DOHH2 (cell line): ENCODE results near the gene GPR180.

ENCODE experiments used
- EZH2phosphoT487 ChIP-seq: fragments of 200-600 bp; sonication (generic); IDR thresholded peaks from 2 replicates; pipeline ENCODE4 v1.6.1; 2017; ENCODE audit warnings: borderline replicate concordance, mild to moderate bottlenecking, antibody characterized with exemption, low read length, moderate library complexity, mixed read lengths
- TF ChIP-seq, protein P1 (sequence below): fragments of 200-600 bp; sonication (generic); IDR thresholded peaks from one replicate; pipeline ENCODE4 v1.5.1; 2014; ENCODE audit warnings: antibody characterized with exemption, mild to moderate bottlenecking, low read depth, low read length; ENCODE audit not compliant: poor library complexity, severe bottlenecking

DNA sequence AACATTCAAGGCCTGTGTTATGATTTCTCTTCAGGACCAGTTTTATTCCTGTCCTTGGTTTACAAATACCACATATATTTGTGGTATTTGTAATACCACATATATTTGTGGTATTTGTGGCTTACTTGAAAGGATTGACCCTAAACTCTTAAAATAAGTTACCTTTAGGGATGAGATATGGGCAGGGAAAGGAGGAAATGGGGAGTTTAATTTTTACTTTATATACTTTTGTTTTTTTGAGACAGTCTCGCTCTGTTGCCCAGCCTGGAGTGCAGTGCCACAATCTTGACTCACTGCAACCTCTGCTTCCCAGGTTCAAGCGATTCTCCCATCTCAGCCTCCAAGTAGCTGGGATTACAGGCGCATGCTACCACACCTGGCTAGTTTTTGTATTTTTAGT, 3.4 kb upstream of the GPR180 start:
- TF ChIP-seq, protein P1, sequence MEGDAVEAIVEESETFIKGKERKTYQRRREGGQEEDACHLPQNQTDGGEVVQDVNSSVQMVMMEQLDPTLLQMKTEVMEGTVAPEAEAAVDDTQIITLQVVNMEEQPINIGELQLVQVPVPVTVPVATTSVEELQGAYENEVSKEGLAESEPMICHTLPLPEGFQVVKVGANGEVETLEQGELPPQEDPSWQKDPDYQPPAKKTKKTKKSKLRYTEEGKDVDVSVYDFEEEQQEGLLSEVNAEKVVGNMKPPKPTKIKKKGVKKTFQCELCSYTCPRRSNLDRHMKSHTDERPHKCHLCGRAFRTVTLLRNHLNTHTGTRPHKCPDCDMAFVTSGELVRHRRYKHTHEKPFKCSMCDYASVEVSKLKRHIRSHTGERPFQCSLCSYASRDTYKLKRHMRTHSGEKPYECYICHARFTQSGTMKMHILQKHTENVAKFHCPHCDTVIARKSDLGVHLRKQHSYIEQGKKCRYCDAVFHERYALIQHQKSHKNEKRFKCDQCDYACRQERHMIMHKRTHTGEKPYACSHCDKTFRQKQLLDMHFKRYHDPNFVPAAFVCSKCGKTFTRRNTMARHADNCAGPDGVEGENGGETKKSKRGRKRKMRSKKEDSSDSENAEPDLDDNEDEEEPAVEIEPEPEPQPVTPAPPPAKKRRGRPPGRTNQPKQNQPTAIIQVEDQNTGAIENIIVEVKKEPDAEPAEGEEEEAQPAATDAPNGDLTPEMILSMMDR, result no peak
- no peak for TF ChIP-seq EZH2phosphoT487
